K562 (cell line): ENCODE results near the gene SMIM13. TPM values are rescaled to one million over a fixed set of nuclear protein-coding genes. Genes with fewer than 3 reads are reported as not detected.
A peak's percentile ranks its signal among the peaks of the same experiment; 100 is the strongest.

Experiments used
- LEF1 ChIP-seq: fragments of 450-650 bp; IDR thresholded peaks from 2 replicates; pipeline ENCODE4 v1.6.1; 2016; ENCODE audit warnings: mild to moderate bottlenecking
- MYC ChIP-seq, 2 experiments: fragments of 250-450 bp in 1 of 2; sonication (Bioruptor Pico) in 1 of 2; IDR thresholded peaks; 2 replicates each; pipeline versions ENCODE4 v1.5.1 to v1.6.1; 2012 to 2021; ENCODE audit warnings: low read depth in 2 of 2, borderline replicate concordance in 1 of 2, improper control_type of control experiment in 1 of 2, low read length in 1 of 2, mild to moderate bottlenecking in 1 of 2, moderate library complexity in 1 of 2
- RCOR1 ChIP-seq, 2 experiments: IDR thresholded peaks; 2 replicates each; pipeline ENCODE4 v1.6.1; 2012; ENCODE audit warnings: low read depth in 2 of 2, low read length in 2 of 2, borderline replicate concordance in 1 of 2, improper control_type of control experiment in 1 of 2
- SIX5 ChIP-seq, 2 experiments: IDR thresholded peaks; 2 replicates each; pipeline ENCODE4 v1.6.1; 2011; ENCODE audit warnings: low read length in 2 of 2, borderline replicate concordance in 1 of 2, low read depth in 1 of 2, mild to moderate bottlenecking in 1 of 2, moderate library complexity in 1 of 2; ENCODE audit not compliant: insufficient read depth in 1 of 2
- polyA plus RNA-seq, 8 experiments: library from polyadenylated mRNA; depleted of rRNA in 4 of 8; stranded (reverse) in 5 of 8; unstranded in 3 of 8; fragments of >200 nt; fragmentation: Nextera tagmentation in 2 of 8; fragmentation: Illumina TruSeq in 1 of 8; extraction: Ambion mirVana in 2 of 8; extraction: Trizol in 1 of 8; gene quantifications; 2 replicates each; pipeline versions ENCODE4 v1.2.1 to v1.2.3, GENCODE V29; 2011 to 2014; ENCODE audit warnings: inconsistent platforms in 1 of 8, missing spikeins in 1 of 8
- total RNA-seq, 7 experiments: library from RNA; depleted of rRNA in 6 of 7; stranded (reverse); fragments of >200 nt in 6 of 7; fragmentation: Illumina TruSeq in 2 of 7; extraction: Trizol in 2 of 7; gene quantifications; 2 replicates each; pipeline versions ENCODE4 v1.2.1 to v1.2.3, GENCODE V29; 2011 to 2021; ENCODE audit warnings: low replicate concordance in 1 of 7
- TF ChIP-seq, protein P1 (sequence below), 2 experiments: fragments of 150-350 bp in 1 of 2; IDR thresholded peaks; 2 replicates each; pipeline ENCODE4 v1.6.1; 2012 to 2016; ENCODE audit warnings: low read depth in 2 of 2, low read length in 2 of 2, mild to moderate bottlenecking in 1 of 2, moderate library complexity in 1 of 2
- TF ChIP-seq, protein P2 (sequence below): sonication (generic); formaldehyde crosslinking; IDR thresholded peaks from 2 replicates; pipeline ENCODE4 v1.8.0; 2022; ENCODE audit warnings: mild to moderate bottlenecking, missing genetic modification reagents
- TF ChIP-seq, protein P3 (sequence below): fragments of 450-650 bp; IDR thresholded peaks from 2 replicates; pipeline ENCODE4 v1.6.1; 2016; ENCODE audit warnings: low read depth

SMIM13 gene
- total and polyA plus RNA-seq, 9 of the 15 experiments (the other 6 are each of a cell fraction or from before 2014, with no cell fraction given): 5.5 to 24.8 (median 11.7) TPM

DNA sequence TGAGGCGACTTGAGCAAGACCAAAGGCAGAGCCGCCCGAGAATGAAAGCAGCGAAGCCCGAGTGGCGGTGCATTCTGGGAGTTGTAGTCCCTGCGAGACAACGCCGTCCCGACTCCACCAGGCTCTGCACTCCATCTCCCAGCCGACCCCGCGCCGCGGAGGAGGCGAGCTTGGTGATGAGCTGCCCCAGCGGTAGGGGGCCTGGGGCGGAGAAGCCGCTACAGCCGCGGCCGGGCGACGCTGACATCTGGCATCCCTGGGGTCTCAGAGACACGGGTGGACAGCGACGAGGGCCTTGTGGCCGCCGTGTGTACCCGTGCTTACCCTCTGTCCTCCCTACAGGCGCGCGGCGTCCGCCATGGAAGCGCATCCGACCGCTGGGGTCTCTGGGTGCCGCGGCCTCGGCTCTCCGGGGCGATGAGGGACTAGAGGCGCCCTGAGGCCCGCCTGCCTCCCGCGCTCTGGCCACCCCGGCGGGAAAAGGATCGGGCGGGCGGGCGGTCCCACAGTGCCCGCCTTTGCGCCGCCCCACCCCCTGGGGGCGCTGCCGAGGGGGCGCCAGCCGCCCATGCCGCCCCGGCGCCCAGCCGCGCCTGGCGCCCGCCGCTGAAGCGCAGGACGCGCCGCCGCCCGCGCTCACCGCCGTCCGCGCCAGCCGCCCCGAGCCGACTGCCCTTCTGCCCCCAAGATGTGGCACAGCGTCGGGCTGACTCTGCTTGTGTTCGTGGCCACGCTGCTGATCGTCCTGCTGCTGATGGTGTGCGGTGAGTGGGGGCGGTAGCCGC lies at the start of gene SMIM13 (continued):
- TF ChIP-seq, protein P1, sequence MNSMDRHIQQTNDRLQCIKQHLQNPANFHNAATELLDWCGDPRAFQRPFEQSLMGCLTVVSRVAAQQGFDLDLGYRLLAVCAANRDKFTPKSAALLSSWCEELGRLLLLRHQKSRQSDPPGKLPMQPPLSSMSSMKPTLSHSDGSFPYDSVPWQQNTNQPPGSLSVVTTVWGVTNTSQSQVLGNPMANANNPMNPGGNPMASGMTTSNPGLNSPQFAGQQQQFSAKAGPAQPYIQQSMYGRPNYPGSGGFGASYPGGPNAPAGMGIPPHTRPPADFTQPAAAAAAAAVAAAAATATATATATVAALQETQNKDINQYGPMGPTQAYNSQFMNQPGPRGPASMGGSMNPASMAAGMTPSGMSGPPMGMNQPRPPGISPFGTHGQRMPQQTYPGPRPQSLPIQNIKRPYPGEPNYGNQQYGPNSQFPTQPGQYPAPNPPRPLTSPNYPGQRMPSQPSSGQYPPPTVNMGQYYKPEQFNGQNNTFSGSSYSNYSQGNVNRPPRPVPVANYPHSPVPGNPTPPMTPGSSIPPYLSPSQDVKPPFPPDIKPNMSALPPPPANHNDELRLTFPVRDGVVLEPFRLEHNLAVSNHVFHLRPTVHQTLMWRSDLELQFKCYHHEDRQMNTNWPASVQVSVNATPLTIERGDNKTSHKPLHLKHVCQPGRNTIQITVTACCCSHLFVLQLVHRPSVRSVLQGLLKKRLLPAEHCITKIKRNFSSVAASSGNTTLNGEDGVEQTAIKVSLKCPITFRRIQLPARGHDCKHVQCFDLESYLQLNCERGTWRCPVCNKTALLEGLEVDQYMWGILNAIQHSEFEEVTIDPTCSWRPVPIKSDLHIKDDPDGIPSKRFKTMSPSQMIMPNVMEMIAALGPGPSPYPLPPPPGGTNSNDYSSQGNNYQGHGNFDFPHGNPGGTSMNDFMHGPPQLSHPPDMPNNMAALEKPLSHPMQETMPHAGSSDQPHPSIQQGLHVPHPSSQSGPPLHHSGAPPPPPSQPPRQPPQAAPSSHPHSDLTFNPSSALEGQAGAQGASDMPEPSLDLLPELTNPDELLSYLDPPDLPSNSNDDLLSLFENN (IDR thresholded peaks at IDR 0.05; ENCODE audit: low read depth in 2 of 2, low read length in 2 of 2): 0 out of 4 replicates have a peak, but pooled peaks of 1 of the 2 experiments have one; percentile 26
- TF ChIP-seq, protein P2, sequence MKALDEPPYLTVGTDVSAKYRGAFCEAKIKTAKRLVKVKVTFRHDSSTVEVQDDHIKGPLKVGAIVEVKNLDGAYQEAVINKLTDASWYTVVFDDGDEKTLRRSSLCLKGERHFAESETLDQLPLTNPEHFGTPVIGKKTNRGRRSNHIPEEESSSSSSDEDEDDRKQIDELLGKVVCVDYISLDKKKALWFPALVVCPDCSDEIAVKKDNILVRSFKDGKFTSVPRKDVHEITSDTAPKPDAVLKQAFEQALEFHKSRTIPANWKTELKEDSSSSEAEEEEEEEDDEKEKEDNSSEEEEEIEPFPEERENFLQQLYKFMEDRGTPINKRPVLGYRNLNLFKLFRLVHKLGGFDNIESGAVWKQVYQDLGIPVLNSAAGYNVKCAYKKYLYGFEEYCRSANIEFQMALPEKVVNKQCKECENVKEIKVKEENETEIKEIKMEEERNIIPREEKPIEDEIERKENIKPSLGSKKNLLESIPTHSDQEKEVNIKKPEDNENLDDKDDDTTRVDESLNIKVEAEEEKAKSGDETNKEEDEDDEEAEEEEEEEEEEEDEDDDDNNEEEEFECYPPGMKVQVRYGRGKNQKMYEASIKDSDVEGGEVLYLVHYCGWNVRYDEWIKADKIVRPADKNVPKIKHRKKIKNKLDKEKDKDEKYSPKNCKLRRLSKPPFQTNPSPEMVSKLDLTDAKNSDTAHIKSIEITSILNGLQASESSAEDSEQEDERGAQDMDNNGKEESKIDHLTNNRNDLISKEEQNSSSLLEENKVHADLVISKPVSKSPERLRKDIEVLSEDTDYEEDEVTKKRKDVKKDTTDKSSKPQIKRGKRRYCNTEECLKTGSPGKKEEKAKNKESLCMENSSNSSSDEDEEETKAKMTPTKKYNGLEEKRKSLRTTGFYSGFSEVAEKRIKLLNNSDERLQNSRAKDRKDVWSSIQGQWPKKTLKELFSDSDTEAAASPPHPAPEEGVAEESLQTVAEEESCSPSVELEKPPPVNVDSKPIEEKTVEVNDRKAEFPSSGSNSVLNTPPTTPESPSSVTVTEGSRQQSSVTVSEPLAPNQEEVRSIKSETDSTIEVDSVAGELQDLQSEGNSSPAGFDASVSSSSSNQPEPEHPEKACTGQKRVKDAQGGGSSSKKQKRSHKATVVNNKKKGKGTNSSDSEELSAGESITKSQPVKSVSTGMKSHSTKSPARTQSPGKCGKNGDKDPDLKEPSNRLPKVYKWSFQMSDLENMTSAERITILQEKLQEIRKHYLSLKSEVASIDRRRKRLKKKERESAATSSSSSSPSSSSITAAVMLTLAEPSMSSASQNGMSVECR (CRISPR knock-in tag): peak; percentile 86; the same call in 1 of the 2 replicates
- TF ChIP-seq MYC (IDR thresholded peaks at IDR 0.05; ENCODE audit: low read depth, low read length) (peak; percentile 48; the same call in 1 of the 2 replicates), MYC (CRISPR knock-in tag; IDR thresholded peaks at IDR 0.05; ENCODE audit: borderline replicate concordance, low read depth) (no peak), RCOR1 (IDR thresholded peaks at IDR 0.05; ENCODE audit: borderline replicate concordance in 1 of 2, low read depth in 2 of 2, low read length in 2 of 2) (peak in 1 of 2 experiments; percentile 43; a peak in 2 of 4 replicates), SIX5 (IDR thresholded peaks at IDR 0.05; ENCODE audit: borderline replicate concordance in 1 of 2, insufficient read depth in 1 of 2, low read depth in 1 of 2, low read length in 2 of 2) (peak; percentile 90 to 91), LEF1 (no peak)
- TF ChIP-seq, protein P3, sequence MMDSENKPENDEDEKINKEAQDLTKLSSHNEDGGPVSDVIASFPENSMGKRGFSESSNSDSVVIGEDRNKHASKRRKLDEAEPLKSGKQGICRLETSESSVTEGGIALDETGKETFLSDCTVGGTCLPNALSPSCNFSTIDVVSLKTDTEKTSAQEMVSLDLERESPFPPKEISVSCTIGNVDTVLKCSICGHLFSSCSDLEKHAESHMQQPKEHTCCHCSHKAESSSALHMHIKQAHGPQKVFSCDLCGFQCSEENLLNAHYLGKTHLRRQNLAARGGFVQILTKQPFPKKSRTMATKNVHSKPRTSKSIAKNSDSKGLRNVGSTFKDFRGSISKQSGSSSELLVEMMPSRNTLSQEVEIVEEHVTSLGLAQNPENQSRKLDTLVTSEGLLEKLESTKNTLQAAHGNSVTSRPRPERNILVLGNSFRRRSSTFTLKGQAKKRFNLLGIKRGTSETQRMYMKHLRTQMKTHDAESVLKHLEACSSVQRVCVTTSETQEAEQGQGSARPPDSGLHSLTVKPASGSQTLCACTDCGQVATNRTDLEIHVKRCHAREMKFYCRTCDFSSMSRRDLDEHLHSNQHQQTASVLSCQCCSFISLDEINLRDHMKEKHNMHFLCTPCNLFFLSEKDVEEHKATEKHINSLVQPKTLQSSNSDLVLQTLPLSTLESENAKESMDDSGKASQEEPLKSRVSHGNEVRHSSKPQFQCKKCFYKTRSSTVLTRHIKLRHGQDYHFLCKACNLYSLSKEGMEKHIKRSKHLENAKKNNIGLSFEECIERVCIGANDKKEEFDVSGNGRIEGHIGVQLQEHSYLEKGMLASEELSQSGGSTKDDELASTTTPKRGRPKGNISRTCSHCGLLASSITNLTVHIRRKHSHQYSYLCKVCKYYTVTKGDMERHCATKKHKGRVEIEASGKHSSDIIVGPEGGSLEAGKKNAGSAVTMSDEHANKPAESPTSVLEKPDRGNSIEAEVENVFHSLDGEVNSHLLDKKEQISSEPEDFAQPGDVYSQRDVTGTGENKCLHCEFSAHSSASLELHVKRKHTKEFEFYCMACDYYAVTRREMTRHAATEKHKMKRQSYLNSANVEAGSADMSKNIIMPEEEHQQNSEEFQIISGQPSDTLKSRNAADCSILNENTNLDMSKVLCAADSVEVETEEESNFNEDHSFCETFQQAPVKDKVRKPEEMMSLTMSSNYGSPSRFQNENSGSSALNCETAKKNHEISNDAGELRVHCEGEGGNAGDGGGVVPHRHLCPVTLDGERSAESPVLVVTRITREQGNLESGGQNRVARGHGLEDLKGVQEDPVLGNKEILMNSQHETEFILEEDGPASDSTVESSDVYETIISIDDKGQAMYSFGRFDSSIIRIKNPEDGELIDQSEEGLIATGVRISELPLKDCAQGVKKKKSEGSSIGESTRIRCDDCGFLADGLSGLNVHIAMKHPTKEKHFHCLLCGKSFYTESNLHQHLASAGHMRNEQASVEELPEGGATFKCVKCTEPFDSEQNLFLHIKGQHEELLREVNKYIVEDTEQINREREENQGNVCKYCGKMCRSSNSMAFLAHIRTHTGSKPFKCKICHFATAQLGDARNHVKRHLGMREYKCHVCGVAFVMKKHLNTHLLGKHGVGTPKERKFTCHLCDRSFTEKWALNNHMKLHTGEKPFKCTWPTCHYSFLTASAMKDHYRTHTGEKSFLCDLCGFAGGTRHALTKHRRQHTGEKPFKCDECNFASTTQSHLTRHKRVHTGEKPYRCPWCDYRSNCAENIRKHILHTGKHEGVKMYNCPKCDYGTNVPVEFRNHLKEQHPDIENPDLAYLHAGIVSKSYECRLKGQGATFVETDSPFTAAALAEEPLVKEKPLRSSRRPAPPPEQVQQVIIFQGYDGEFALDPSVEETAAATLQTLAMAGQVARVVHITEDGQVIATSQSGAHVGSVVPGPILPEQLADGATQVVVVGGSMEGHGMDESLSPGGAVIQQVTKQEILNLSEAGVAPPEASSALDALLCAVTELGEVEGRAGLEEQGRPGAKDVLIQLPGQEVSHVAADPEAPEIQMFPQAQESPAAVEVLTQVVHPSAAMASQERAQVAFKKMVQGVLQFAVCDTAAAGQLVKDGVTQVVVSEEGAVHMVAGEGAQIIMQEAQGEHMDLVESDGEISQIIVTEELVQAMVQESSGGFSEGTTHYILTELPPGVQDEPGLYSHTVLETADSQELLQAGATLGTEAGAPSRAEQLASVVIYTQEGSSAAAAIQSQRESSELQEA: no peak
